NCI-H2081 treated with DMSO at 0.1 percent for 48 hours (cell line): Measurements from ENCODE around the gene KRAS.
"Not testable (repeated sequence)": the region's sequence is repeated elsewhere in the genome, so short reads cannot be mapped to it uniquely, and the experiment has no call there.

Experiments used
- DNase-seq: peaks from one replicate; lab custom pipeline; 2025; lab: John Stamatoyannopoulos, UW

Gene KRAS

GRCh38 chr12:25250744-25251730, at the start of gene KRAS:
Gene KRAS (minus strand): TSS chr12:25250929.
- peak; percentile 61 for DNase-seq

GRCh38 chr12:25296381-25296780, 45.7 kb upstream of the KRAS start:
- no peak for DNase-seq

GRCh38 chr12:25295361-25295760, 44.6 kb upstream of the KRAS start:
- DNase-seq = no peak

GRCh38 chr12:25293653-25294052, 42.9 kb upstream of the KRAS start:
- no peak for DNase-seq

GRCh38 chr12:25292810-25293221, 42.1 kb upstream of the KRAS start:
- not testable (repeated sequence) for DNase-seq

- no peak for DNase-seq
These were observed 36.9 kb upstream of the KRAS start for GRCh38 chr12:25287610-25288009.

- DNase-seq = no peak
These were observed 36.1 kb upstream of the KRAS start for GRCh38 chr12:25286837-25287236.

- DNase-seq = no peak
These were observed 33.3 kb upstream of the KRAS start for GRCh38 chr12:25284024-25284423.

GRCh38 chr12:25283006-25283405, 32.3 kb upstream of the KRAS start:
- no peak for DNase-seq

- DNase-seq = no peak
These were observed 29.4 kb upstream of the KRAS start for GRCh38 chr12:25280082-25280481.

- no peak for DNase-seq
These were observed 27.5 kb upstream of the KRAS start for GRCh38 chr12:25278269-25278668.

GRCh38 chr12:25276199-25276937, 25.6 kb upstream of the KRAS start:
- DNase-seq = no peak

GRCh38 chr12:25271486-25272098, 20.9 kb upstream of the KRAS start:
- DNase-seq = no peak

- no peak for DNase-seq
These were observed 19.0 kb upstream of the KRAS start for GRCh38 chr12:25269701-25270100.

GRCh38 chr12:25266497-25266896, 15.8 kb upstream of the KRAS start:
- DNase-seq = no peak

GRCh38 chr12:25264862-25265261, 14.1 kb upstream of the KRAS start:
- no peak for DNase-seq

- no peak for DNase-seq
These were observed 13.4 kb upstream of the KRAS start for GRCh38 chr12:25264114-25264513.

- DNase-seq = no peak
These were observed 12.9 kb upstream of the KRAS start for GRCh38 chr12:25263594-25263993.

- no peak for DNase-seq
These were observed 11.8 kb upstream of the KRAS start for GRCh38 chr12:25262389-25263074.

- no peak for DNase-seq
These were observed 7.0 kb upstream of the KRAS start for GRCh38 chr12:25257590-25258324.

- no peak for DNase-seq
These were observed 6.1 kb upstream of the KRAS start for GRCh38 chr12:25256826-25257225.
